AG04449 (cell line): ENCODE results near the gene WIPF3.
"Not testable (repeated sequence)": the region's sequence is repeated elsewhere in the genome, so short reads cannot be mapped to it uniquely, and the experiment has no call there.

Experiments used
- CTCF ChIA-PET: fragments of 350-600 bp; formaldehyde crosslinking; extraction: SDS; loops from one replicate; lab custom pipeline; 2021; ENCODE audit warnings: antibody characterized with exemption; lab: Yijun Ruan, JAX
- POLR2A ChIA-PET: fragments of 400-600, 350-600 bp; formaldehyde crosslinking; extraction: SDS; loops from one replicate; lab custom pipeline; 2020; ENCODE audit warnings: antibody characterized with exemption, inconsistent platforms; lab: Yijun Ruan, JAX
- DNase-seq: peaks from one replicate; pipeline ENCODE4 v3.0.0-alpha.2; 2010; ENCODE audit warnings: low read depth, low spot score
- H3K4me3 ChIP-seq: 2 replicates; pipeline ENCODE4 v1.5.1; 2011; ENCODE audit warnings: low read depth, mild to moderate bottlenecking, control low read depth, low read length
- CTCF ChIP-seq: IDR thresholded peaks from one replicate; pipeline ENCODE4 v1.5.1; 2011; ENCODE audit warnings: mild to moderate bottlenecking, moderate library complexity, low read length, control low read depth, inconsistent platforms; ENCODE audit not compliant: insufficient read depth; ENCODE audit errors: missing control alignments

The WIPF3 gene

GRCh38 chr7:29888006-29888405 lies 81.7 kb downstream of the WIPF3 start:
- ChIA-PET CTCF (no interaction called here), POLR2A (no interaction called here)
- TF ChIP-seq CTCF: no peak
- no peak overlapping the region for H3K4me3 ChIP-seq
- no peak for DNase-seq

- no peak for TF ChIP-seq CTCF
- CTCF ChIA-PET: no interaction called here
- DNase-seq: no peak
- H3K4me3 ChIP-seq: no peak overlapping the region
- POLR2A ChIA-PET: no interaction called here
These were observed 83.0 kb downstream of the WIPF3 start for GRCh38 chr7:29889288-29889687.

- ChIA-PET CTCF (no interaction called here), POLR2A (no interaction called here)
- no peak overlapping the region for H3K4me3 ChIP-seq
- TF ChIP-seq CTCF: no peak
- no peak for DNase-seq
These were observed 83.9 kb downstream of the WIPF3 start for GRCh38 chr7:29890251-29890650.

- POLR2A ChIA-PET, CTCF ChIA-PET, DNase-seq, H3K4me3 ChIP-seq: not testable (repeated sequence)
These were observed 84.5 kb downstream of the WIPF3 start for GRCh38 chr7:29890786-29891185.

GRCh38 chr7:29891766-29892165 lies 85.5 kb downstream of the WIPF3 start:
- no peak for TF ChIP-seq CTCF
- DNase-seq: no peak
- ChIA-PET POLR2A (no interaction called here), CTCF (interaction anchor here (1.2 kb wide), 1 partner anchor 29 kb away, joined by 3 read pairs; no protein-coding TSS in a partner anchor)
- no peak overlapping the region for H3K4me3 ChIP-seq

GRCh38 chr7:29892231-29892630 lies 85.9 kb downstream of the WIPF3 start:
- ChIA-PET CTCF (interaction anchor here (1.2 kb wide), 1 partner anchor 29 kb away, joined by 3 read pairs; no protein-coding TSS in a partner anchor), POLR2A (no interaction called here)
- TF ChIP-seq CTCF: no peak
- no peak for DNase-seq
- H3K4me3 ChIP-seq: no peak overlapping the region

GRCh38 chr7:29893351-29893965 lies 87.2 kb downstream of the WIPF3 start:
- ChIA-PET POLR2A (no interaction called here), CTCF (interaction anchor here (1.5 kb wide), 1 partner anchor 28 kb away, joined by 3 read pairs; no protein-coding TSS in a partner anchor)
- TF ChIP-seq CTCF: no peak
- no peak overlapping the region for H3K4me3 ChIP-seq
- DNase-seq: no peak
